AG09319 (cell line): ENCODE results near the gene ABCA1.

ENCODE experiments used
- DNase-seq: peaks from one replicate; pipeline ENCODE4 v3.0.0-alpha.2; 2010; ENCODE audit warnings: low read depth; ENCODE audit errors: extremely low read depth
- TF ChIP-seq, protein P1 (sequence below): IDR thresholded peaks from 2 replicates; pipeline ENCODE4 v1.5.1; 2011; ENCODE audit warnings: low read depth, mild to moderate bottlenecking, inconsistent platforms, low read length, moderate library complexity

ABCA1 gene

DNA sequence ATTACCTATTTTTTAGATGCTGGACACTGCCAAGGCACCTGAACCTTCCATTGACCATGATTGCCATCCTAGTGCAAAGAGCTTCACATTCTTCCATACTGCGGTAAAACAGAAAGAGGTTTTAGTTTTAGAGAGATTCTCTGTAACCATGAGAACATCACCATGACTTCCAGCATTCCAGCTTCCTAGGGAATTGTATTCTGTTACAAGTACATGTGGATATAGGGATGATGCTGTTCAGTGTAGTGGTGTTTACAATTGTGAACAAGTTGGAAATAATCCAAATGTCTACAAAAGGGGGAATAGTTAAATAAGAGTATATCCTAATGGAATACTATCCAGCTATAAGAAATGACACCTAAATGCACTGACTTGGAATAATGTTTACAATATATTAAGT lies 141.7 kb downstream of the ABCA1 start:
- DNase-seq, result no peak
- TF ChIP-seq, protein P1, sequence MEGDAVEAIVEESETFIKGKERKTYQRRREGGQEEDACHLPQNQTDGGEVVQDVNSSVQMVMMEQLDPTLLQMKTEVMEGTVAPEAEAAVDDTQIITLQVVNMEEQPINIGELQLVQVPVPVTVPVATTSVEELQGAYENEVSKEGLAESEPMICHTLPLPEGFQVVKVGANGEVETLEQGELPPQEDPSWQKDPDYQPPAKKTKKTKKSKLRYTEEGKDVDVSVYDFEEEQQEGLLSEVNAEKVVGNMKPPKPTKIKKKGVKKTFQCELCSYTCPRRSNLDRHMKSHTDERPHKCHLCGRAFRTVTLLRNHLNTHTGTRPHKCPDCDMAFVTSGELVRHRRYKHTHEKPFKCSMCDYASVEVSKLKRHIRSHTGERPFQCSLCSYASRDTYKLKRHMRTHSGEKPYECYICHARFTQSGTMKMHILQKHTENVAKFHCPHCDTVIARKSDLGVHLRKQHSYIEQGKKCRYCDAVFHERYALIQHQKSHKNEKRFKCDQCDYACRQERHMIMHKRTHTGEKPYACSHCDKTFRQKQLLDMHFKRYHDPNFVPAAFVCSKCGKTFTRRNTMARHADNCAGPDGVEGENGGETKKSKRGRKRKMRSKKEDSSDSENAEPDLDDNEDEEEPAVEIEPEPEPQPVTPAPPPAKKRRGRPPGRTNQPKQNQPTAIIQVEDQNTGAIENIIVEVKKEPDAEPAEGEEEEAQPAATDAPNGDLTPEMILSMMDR, result no peak

DNA sequence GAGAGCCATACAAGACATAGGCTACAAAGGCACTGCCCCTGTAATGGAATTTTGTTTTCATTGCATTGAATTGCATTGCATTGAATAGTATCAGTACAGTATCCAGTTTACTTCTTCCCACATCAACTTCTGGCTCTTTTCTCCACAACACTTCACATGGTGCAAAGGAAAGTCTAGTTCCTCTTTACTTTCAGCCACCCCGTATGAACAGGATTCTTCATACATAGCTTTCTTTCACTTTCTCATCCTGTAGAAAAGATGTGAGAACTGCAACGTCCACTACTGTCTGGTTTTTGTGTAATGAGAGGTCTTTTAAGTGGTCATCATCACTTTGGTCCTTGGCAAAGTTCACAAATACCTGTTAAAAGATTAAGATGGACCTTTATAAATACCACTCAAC lies 143.9 kb downstream of the ABCA1 start:
- TF ChIP-seq, protein P1, result no peak
- DNase-seq, result no peak

DNA sequence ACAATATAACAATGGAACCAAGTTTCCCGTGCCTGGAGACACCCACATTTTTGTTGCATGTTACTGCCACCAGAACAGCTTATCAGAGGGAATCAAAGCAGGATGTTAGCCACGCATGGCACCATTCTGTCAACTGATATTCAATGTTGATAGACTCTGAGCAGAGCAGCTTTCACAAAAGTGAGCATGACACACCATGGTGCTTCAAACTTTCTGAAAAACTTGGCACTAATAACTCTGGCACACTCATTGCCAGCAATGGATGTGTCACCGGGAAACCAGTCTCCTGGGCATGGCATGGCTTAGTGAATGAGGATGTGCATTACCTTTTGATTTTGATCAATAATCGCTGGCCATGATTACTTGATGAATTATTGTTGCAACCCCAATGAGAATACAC lies 144.4 kb downstream of the ABCA1 start:
- DNase-seq, result no peak
- TF ChIP-seq, protein P1, result no peak

DNA sequence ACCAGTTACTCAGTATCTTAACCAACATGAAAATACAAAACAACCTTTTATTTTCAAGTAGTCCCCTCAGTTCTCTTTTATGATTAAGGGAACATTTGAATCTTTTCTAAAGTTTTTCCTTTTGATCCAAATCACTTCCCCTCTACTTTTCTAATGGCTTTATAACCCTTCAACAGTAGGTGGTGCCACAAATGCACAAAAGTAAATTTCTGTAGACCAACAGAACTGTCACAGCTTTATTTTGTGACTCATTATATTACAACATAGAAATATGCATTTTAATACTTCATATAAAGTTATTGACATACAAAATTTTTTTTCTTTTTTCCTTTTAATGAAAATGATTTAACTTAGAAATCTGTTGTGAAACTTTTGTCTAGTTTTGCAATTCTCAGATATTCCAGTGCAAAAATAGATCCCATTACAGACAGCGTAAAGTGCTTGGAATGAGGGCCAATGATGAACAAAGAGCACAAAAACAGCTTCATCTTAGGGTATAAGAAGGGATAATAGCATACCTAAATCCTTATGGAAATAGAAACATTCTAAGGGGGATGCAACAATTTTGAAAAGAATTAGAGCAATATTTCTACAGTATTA lies 147.1 kb downstream of the ABCA1 start:
- DNase-seq, result peak; percentile 24
- TF ChIP-seq, protein P1, result peak; percentile 63

DNA sequence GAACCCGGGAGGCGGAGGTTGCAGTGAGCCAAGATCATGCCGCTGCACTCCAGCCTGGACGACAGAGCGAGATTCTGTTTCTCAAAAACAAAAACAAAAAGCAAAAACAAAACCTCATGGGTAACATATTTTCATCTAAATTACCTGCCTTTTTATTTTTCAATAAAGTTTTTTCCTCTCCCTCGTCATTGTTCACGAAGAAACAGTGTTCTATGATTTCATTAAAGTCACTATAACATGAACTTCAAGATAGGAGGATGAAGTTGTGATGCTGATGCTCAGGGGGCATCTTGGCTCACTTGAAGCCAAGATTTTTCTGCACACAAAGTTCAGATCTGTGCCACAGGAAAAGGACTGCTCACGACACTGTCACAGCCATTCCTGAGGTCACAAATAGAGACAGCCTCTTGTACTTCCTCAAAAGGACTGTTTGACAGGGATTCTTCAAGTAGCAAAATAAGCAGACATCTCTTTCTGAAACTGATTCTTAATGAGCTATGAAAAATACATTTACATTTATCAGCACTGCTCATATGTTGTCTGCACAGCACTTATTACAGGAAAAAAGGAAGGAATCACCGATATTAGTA lies 147.9 kb downstream of the ABCA1 start:
- no peak for DNase-seq
- TF ChIP-seq, protein P1, result no peak

DNA sequence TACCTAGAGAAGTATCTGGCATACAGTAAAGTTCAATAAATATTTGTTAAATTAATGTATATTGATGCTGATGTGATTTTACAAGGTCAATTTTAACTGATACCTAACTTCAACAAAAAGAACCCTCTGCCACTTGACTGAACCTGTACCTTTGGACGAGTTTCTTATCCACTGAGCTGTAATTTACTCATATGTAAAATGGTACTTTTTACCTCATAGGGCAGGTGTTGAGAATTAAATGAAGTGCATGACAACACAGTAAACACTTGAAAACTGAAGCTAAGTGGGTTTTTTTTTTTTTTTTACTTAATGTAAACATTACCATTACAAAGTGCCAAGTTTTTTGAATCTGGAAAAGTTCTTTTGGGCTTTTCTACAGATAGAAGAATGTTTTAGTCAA lies 148.6 kb downstream of the ABCA1 start:
- TF ChIP-seq, protein P1, result no peak
- DNase-seq, result no peak

DNA sequence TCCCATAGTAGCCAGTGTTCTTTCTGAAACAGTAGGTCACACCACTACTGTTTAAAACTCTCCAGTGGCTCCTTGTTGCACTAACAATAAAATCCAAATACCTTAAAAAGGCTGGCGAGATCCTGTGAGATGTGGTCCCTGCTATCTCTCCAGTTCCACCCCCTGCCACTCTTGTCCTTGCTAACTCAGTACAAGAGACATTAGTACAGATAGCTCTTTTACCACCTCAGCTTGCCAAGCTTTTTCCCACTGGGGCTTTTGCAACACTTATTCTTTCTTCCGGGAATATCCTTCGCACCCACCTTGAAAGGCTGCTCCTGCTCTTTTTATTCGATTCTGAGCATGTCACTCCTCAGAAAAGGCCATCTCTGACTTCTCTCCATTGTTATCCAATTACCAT lies 149.2 kb downstream of the ABCA1 start:
- DNase-seq, result no peak
- TF ChIP-seq, protein P1, result no peak
